COLO668 (cell line): ENCODE results near the gene TRPM6.

Experiments used
- DNase-seq: peaks from one replicate; lab custom pipeline; 2025; ENCODE audit not compliant: unreplicated experiment; lab: John Stamatoyannopoulos, UW

The TRPM6 gene

GRCh38 chr9:74777136-74777879 is 110.4 kb downstream of the TRPM6 start:
- DNase-seq = peak; percentile 42

- no peak for DNase-seq
These were observed 112.3 kb downstream of the TRPM6 start for GRCh38 chr9:74775396-74775795.

- peak; percentile 75 for DNase-seq
These were observed 113.7 kb downstream of the TRPM6 start for GRCh38 chr9:74773886-74774479.

- no peak for DNase-seq
These were observed 115.6 kb downstream of the TRPM6 start for GRCh38 chr9:74772121-74772520.

GRCh38 chr9:74771672-74772071 is 116.0 kb downstream of the TRPM6 start:
- no peak for DNase-seq

- DNase-seq = no peak
These were observed 116.5 kb downstream of the TRPM6 start for GRCh38 chr9:74771262-74771585.

- peak; percentile 13 for DNase-seq
These were observed 117.0 kb downstream of the TRPM6 start for GRCh38 chr9:74770508-74771261.

GRCh38 chr9:74765481-74765971 is 122.2 kb downstream of the TRPM6 start:
- no peak for DNase-seq

- DNase-seq = no peak
These were observed 124.8 kb downstream of the TRPM6 start for GRCh38 chr9:74762950-74763349.

GRCh38 chr9:74760031-74760700 is 127.6 kb downstream of the TRPM6 start:
- no peak for DNase-seq

GRCh38 chr9:74755999-74756398 is 131.7 kb downstream of the TRPM6 start:
- DNase-seq = no peak

GRCh38 chr9:74755355-74755754 is 132.4 kb downstream of the TRPM6 start:
- DNase-seq = no peak

- no peak for DNase-seq
These were observed 134.1 kb downstream of the TRPM6 start for GRCh38 chr9:74753650-74754049.

GRCh38 chr9:74748966-74749365 is 138.8 kb downstream of the TRPM6 start:
- no peak for DNase-seq

- no peak for DNase-seq
These were observed 144.7 kb downstream of the TRPM6 start for GRCh38 chr9:74742792-74743730.

GRCh38 chr9:74742191-74742790 is 145.4 kb downstream of the TRPM6 start:
- no peak for DNase-seq

- DNase-seq = no peak
These were observed 151.1 kb downstream of the TRPM6 start for GRCh38 chr9:74736646-74737045.

GRCh38 chr9:74735761-74736160 is 152.0 kb downstream of the TRPM6 start:
- no peak for DNase-seq

- DNase-seq = no peak
These were observed 158.5 kb downstream of the TRPM6 start for GRCh38 chr9:74729136-74729695.

- no peak for DNase-seq
These were observed 159.5 kb downstream of the TRPM6 start for GRCh38 chr9:74728176-74728575.
